Panc1 (cell line): Measurements from ENCODE around the gene PPM1H. TPM values are rescaled to one million over a fixed set of nuclear protein-coding genes. Genes with fewer than 3 reads are reported as not detected.
A peak's percentile ranks its signal among the peaks of the same experiment; 100 is the strongest.

Source experiments
- ATAC-seq: fragments of 200-7000 bp; cut with Tn5 transposase; 2 replicates; pipeline ENCODE4 v1.9.1; 2020; ENCODE audit warnings: mild to moderate bottlenecking, moderate library complexity
- BruUV-seq: library from RNA; stranded (reverse); fragments of 400-500 nt; replicated peaks from 2 replicates; lab custom pipeline; 2021; lab: Mats Ljungman, UMichigan
- CTCF ChIA-PET: fragments of 300-600 bp; sonication (Branson Sonifier 250); formaldehyde crosslinking; loops from one replicate; lab custom pipeline; 2022; ENCODE audit warnings: antibody characterized with exemption; lab: Charles Lee
- POLR2A ChIA-PET: fragments of 300-600 bp; sonication (Branson Sonifier 250); formaldehyde crosslinking; loops from one replicate; lab custom pipeline; 2022; ENCODE audit warnings: antibody characterized with exemption; lab: Charles Lee
- DNase-seq: peaks from one replicate; pipeline ENCODE4 v3.0.0-alpha.2; 2010; ENCODE audit warnings: low read depth, low spot score
- H3K27ac ChIP-seq: 2 replicates; pipeline ENCODE4 v1.5.1; 2011; ENCODE audit warnings: mild to moderate bottlenecking, low read length, inconsistent platforms
- H3K27me3 ChIP-seq: fragments of 200-500 bp; sonication (Bioruptor generic); 2 replicates; pipeline ENCODE4 v1.6.0; 2014; ENCODE audit warnings: low read length, inconsistent platforms; ENCODE audit not compliant: control insufficient read depth, insufficient read depth
- H3K36me3 ChIP-seq: fragments of 200-500 bp; sonication (Bioruptor generic); 2 replicates; pipeline ENCODE4 v1.5.1; 2014; ENCODE audit warnings: inconsistent platforms, mild to moderate bottlenecking, low read length, moderate library complexity; ENCODE audit not compliant: control insufficient read depth, insufficient read depth
- H3K4me1 ChIP-seq: 2 replicates; pipeline ENCODE4 v1.5.1; 2011; ENCODE audit warnings: inconsistent platforms, mild to moderate bottlenecking, low read length, moderate library complexity; ENCODE audit not compliant: control insufficient read depth, insufficient read depth
- H3K4me3 ChIP-seq, 2 experiments: 2 replicates each; pipeline ENCODE4 v1.5.1; 2011 to 2012; ENCODE audit warnings: low read depth in 2 of 2, low read length in 2 of 2, mild to moderate bottlenecking in 2 of 2, inconsistent platforms in 1 of 2, moderate library complexity in 1 of 2
- H3K9me3 ChIP-seq: fragments of 200-500 bp; sonication (Bioruptor generic); 2 replicates; pipeline ENCODE4 v1.5.1; 2014; ENCODE audit warnings: low read depth, mild to moderate bottlenecking, inconsistent platforms, low read length, moderate library complexity; ENCODE audit not compliant: control insufficient read depth, insufficient read depth
- POLR2AphosphoS5 ChIP-seq: IDR thresholded peaks from 2 replicates; pipeline ENCODE4 v1.6.1; 2012; ENCODE audit warnings: mild to moderate bottlenecking, low read depth, low read length, moderate library complexity
- SIN3A ChIP-seq: IDR thresholded peaks from 2 replicates; pipeline ENCODE4 v1.6.1; 2012; ENCODE audit warnings: low read depth, mild to moderate bottlenecking, low read length, moderate library complexity, borderline replicate concordance; ENCODE audit not compliant: insufficient read depth
- TCF7L2 ChIP-seq: IDR thresholded peaks from 2 replicates; pipeline ENCODE4 v1.6.1; 2011; ENCODE audit warnings: mild to moderate bottlenecking, low read depth, low read length, inconsistent platforms
- in situ Hi-C: cut with HindIII; loops from 2 replicates; pipeline ENCODE4 v1.10.0; 2016; ENCODE audit warnings: low sequenced_read_pairs, low pct_unique_long_range_greater_than_20kb
- intact Hi-C: fragments of 100-400 bp; cut with micrococcal nuclease; formaldehyde crosslinking; loops from one replicate; pipeline ENCODE4 v1.10.0; 2022; ENCODE audit not compliant: unreplicated experiment
- total RNA-seq: library from RNA; stranded (reverse); gene quantifications from one replicate; pipeline ENCODE4 v1.2.1, GENCODE V29; 2021; ENCODE audit not compliant: unreplicated experiment
- TF ChIP-seq, protein P1 (sequence below), 2 experiments: IDR thresholded peaks; 2 replicates each; pipeline ENCODE4 v1.6.1; 2011 to 2012; ENCODE audit warnings: low read depth in 2 of 2, control low read depth in 1 of 2, low read length in 1 of 2, mild to moderate bottlenecking in 1 of 2, moderate library complexity in 1 of 2; ENCODE audit not compliant: insufficient read depth in 1 of 2
- TF ChIP-seq, protein P2 (sequence below): fragments of 450-650 bp; IDR thresholded peaks from 2 replicates; pipeline ENCODE4 v1.5.1; 2017; ENCODE audit warnings: mild to moderate bottlenecking

The PPM1H gene
- total RNA-seq, 1 experiment from 2014 or later = 22.9 TPM

DNA sequence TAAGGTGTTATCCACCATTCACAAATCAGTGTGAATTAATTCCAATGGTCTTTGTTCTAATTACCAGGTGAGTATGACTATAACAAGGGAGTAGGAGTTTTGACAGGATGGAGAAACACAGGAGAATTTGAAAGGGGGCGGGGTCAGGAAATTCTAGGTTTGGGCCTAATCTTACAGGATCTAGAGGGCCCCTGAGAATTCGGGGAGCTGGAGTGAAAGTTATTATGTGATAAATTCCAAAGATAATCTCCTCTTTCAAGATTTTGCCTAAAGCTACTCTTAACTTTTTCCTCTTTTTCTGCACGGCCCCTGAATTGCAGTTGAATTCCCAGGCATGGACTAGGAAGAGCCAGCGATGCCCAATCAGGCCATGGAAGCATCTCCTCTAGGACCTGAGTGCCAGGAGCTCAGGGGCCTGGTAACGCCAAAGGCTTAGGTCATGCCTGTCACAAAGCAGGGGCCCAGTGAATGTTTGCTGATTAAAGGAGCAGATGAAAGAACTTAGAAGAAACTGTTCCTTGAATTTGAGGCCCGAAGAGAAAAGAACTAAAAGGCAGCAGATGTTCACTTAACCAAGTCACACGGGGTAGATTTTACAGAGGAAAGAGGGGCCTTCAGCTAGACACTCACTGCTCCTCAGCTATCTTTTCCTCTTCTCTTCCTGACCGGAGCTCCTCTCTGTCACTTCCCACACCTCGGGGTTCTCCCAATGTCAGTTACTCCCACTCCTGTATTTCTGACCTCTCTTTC, 195.5 kb downstream of the PPM1H start:
- CTCF ChIA-PET = no interaction called here
- in situ Hi-C loops = no loop called here
- H3K27me3 ChIP-seq = no peaks in the 10 kb centered on the region

DNA sequence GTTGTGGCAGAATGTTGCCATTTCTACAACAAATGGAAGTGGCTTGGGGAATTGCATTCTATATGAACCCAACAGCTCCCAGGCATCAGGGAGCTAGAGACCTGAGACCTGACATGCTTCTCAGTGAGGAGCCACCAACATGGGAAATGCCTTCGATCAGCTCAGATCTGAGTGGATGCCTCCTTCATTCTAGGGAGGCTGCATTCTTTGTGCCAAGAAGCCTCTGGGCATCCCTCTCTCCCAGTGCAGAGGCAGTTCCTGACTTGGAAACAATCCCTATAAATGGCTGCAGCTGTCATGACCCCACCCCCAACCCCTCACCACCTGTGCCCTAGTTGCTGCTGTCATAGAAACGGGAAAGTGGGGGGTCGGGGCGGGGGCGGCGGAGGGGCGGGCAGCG, 196.3 kb downstream of the PPM1H start:
- Histone ChIP-seq H3K4me3 (no peak overlapping the region), H3K27me3 (no peaks in the 10 kb centered on the region), H3K9me3 (no peaks in the 10 kb centered on the region), H3K36me3 (no peaks in the 10 kb centered on the region), H3K4me1 (peaks cover 9% of the 10 kb centered on the region), H3K27ac (no peak overlapping the region)
- TF ChIP-seq POLR2AphosphoS5 (no peak), TCF7L2 (no peak), SIN3A (no peak)
- TF ChIP-seq, protein P1, sequence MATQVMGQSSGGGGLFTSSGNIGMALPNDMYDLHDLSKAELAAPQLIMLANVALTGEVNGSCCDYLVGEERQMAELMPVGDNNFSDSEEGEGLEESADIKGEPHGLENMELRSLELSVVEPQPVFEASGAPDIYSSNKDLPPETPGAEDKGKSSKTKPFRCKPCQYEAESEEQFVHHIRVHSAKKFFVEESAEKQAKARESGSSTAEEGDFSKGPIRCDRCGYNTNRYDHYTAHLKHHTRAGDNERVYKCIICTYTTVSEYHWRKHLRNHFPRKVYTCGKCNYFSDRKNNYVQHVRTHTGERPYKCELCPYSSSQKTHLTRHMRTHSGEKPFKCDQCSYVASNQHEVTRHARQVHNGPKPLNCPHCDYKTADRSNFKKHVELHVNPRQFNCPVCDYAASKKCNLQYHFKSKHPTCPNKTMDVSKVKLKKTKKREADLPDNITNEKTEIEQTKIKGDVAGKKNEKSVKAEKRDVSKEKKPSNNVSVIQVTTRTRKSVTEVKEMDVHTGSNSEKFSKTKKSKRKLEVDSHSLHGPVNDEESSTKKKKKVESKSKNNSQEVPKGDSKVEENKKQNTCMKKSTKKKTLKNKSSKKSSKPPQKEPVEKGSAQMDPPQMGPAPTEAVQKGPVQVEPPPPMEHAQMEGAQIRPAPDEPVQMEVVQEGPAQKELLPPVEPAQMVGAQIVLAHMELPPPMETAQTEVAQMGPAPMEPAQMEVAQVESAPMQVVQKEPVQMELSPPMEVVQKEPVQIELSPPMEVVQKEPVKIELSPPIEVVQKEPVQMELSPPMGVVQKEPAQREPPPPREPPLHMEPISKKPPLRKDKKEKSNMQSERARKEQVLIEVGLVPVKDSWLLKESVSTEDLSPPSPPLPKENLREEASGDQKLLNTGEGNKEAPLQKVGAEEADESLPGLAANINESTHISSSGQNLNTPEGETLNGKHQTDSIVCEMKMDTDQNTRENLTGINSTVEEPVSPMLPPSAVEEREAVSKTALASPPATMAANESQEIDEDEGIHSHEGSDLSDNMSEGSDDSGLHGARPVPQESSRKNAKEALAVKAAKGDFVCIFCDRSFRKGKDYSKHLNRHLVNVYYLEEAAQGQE (IDR thresholded peaks at IDR 0.05; ENCODE audit: insufficient read depth in 1 of 2, low read depth in 2 of 2, low read length in 1 of 2) = no peak
- TF ChIP-seq, protein P2, sequence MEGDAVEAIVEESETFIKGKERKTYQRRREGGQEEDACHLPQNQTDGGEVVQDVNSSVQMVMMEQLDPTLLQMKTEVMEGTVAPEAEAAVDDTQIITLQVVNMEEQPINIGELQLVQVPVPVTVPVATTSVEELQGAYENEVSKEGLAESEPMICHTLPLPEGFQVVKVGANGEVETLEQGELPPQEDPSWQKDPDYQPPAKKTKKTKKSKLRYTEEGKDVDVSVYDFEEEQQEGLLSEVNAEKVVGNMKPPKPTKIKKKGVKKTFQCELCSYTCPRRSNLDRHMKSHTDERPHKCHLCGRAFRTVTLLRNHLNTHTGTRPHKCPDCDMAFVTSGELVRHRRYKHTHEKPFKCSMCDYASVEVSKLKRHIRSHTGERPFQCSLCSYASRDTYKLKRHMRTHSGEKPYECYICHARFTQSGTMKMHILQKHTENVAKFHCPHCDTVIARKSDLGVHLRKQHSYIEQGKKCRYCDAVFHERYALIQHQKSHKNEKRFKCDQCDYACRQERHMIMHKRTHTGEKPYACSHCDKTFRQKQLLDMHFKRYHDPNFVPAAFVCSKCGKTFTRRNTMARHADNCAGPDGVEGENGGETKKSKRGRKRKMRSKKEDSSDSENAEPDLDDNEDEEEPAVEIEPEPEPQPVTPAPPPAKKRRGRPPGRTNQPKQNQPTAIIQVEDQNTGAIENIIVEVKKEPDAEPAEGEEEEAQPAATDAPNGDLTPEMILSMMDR = no peak
- ChIA-PET CTCF (interaction anchor here (0.7 kb wide), 1 partner anchor 62 kb away, joined by 4 read pairs; no protein-coding TSS in a partner anchor), POLR2A (no interaction called here)
- ATAC-seq = no peak
- in situ Hi-C loops = no loop called here
- DNase-seq = no peak
- intact Hi-C loops = no loop called here
- BruUV-seq = no TSS peak

More for the DNA sequence above, 195.5 kb downstream of the PPM1H start:
- no TSS peak for BruUV-seq
- intact Hi-C loops = no loop called here
- no peak overlapping the region for H3K4me3 ChIP-seq
- POLR2A ChIA-PET = no interaction called here
- DNase-seq (no peak), ATAC-seq (no peak)
- TF ChIP-seq SIN3A (no peak), TCF7L2 (no peak), POLR2AphosphoS5 (no peak)
- TF ChIP-seq, protein P2 = no peak
- TF ChIP-seq, protein P1 (IDR thresholded peaks at IDR 0.05; ENCODE audit: insufficient read depth in 1 of 2, low read depth in 2 of 2, low read length in 1 of 2) = no peak
- peaks cover 9% of the 10 kb centered on the region for H3K4me1 ChIP-seq
- no peaks in the 10 kb centered on the region for H3K9me3 ChIP-seq
- H3K36me3 ChIP-seq = no peaks in the 10 kb centered on the region
- H3K27ac ChIP-seq = peak overlapping the region; percentile 67
